ENCODE measurements around the gene TMC8.

Gene TMC8

DNA sequence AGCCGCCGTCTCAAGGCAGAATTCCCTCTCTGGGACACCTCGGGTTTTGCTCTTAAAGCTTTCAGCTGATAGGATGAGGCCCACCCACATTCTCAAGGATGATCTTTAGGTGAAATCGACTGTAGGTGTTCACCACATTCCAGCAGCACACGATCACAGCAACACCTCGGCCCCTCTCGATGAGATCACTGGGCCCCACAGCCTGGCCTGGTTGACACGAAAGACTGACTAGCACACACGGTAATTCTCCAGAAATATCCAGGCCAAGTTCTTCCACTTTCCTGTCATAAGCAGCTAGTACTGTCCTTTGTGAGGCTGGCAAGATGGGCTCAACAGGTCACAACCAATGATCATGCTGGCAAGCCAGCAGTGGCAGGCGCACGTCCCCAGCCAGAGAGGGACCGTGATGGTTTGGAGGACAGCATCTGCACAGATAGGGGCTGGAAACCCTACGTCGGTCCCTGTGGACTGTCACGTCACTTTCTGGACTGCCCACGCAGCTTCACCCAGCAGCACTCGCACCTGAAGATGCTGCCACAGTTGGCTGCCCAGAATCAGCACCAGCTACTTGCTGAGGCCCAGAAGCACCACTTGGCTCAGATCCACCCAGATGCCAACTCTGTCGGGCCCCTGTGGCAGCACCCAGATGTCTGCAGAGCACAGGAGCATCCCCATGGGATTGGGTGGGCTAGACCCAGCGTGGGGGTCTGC, 19.4 kb upstream of the TMC8 start:
- no peak overlapping the region for H2AFZ ChIP-seq (ENCODE audit: low read length)
- no peak overlapping the region for H3K4me3 ChIP-seq (ENCODE audit: low read depth, low read length, poor library complexity, severe bottlenecking)
- no peaks in the 10 kb centered on the region for H3K9me2 ChIP-seq (ENCODE audit: low read depth, low read length)
- no peaks in the 10 kb centered on the region for H4K20me1 ChIP-seq (ENCODE audit: insufficient read depth, low read length)
- no peak overlapping the region for H3K27ac ChIP-seq (ENCODE audit: low read depth, low read length, poor library complexity, severe bottlenecking)
- no peaks in the 10 kb centered on the region for H3K9me3 ChIP-seq (ENCODE audit: low read length)
- no peak overlapping the region for H3K9ac ChIP-seq (ENCODE audit: low read length)
- TF ChIP-seq, protein P1, sequence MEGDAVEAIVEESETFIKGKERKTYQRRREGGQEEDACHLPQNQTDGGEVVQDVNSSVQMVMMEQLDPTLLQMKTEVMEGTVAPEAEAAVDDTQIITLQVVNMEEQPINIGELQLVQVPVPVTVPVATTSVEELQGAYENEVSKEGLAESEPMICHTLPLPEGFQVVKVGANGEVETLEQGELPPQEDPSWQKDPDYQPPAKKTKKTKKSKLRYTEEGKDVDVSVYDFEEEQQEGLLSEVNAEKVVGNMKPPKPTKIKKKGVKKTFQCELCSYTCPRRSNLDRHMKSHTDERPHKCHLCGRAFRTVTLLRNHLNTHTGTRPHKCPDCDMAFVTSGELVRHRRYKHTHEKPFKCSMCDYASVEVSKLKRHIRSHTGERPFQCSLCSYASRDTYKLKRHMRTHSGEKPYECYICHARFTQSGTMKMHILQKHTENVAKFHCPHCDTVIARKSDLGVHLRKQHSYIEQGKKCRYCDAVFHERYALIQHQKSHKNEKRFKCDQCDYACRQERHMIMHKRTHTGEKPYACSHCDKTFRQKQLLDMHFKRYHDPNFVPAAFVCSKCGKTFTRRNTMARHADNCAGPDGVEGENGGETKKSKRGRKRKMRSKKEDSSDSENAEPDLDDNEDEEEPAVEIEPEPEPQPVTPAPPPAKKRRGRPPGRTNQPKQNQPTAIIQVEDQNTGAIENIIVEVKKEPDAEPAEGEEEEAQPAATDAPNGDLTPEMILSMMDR (IDR thresholded peaks at IDR 0.05; ENCODE audit: low read length): no peak
- no peak for TF ChIP-seq EZH2 (IDR thresholded peaks at IDR 0.05; ENCODE audit: borderline replicate concordance, low read length)
- no peaks in the 10 kb centered on the region for H3K79me2 ChIP-seq (ENCODE audit: insufficient read depth, low read length)
- H3K27me3 ChIP-seq (ENCODE audit: insufficient read depth, low read length): no peaks in the 10 kb centered on the region
- no peak overlapping the region for H3K4me2 ChIP-seq (ENCODE audit: low read length)
- peaks cover 34% of the 10 kb centered on the region for H3K36me3 ChIP-seq (ENCODE audit: insufficient read depth, low read length)
- H3F3A ChIP-seq (ENCODE audit: insufficient read depth, low read length): no peaks in the 10 kb centered on the region
- no peaks in the 10 kb centered on the region for H3K4me1 ChIP-seq (ENCODE audit: insufficient read depth, low read length, severe bottlenecking)

DNA sequence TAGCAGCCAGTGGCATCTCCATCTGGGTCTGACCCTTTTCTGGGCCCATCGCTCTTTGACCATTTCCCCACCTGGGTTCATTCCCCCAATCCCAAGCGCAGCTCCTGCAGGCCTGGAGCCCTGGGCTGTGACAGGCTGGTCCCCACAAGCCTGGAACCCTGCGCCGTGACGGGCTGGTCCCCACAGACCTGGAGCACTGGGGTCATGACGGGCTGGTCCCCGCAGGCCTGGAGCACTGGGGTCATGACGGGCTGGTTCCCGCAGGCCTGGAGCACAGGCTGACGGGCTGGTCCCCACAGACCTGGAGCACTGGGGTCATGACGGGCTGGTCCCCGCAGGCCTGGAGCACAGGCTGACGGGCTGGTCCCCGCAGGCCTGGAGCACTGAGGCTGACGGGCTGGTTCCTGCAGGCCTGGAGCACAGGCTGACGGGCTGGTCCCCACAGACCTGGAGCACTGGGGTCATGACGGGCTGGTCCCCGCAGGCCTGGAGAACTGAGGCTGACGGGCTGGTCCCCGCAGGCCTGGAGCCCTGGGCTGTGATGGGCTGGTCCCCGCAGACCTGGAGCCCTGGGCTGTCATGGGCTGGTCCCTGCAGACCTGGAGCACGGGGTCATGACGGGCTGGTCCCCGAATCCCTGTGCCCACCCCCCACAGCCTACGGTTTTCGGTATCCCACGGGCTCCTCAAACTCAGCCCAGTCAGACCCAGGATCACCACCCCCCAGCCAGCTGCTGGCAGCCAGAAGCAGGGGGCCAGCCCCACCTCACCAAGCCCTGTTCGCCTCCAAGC, 18.6 kb upstream of the TMC8 start:
- Histone ChIP-seq H4K20me1 (ENCODE audit: insufficient read depth, low read length) (no peaks in the 10 kb centered on the region), H3K27me3 (ENCODE audit: insufficient read depth, low read length) (no peaks in the 10 kb centered on the region), H3K79me2 (ENCODE audit: insufficient read depth, low read length) (no peaks in the 10 kb centered on the region), H3F3A (ENCODE audit: insufficient read depth, low read length) (no peaks in the 10 kb centered on the region), H3K4me2 (ENCODE audit: low read length) (no peak overlapping the region), H3K4me1 (ENCODE audit: insufficient read depth, low read length, severe bottlenecking) (peaks cover 1% of the 10 kb centered on the region), H3K9me3 (ENCODE audit: low read length) (no peaks in the 10 kb centered on the region), H2AFZ (ENCODE audit: low read length) (no peak overlapping the region), H3K27ac (ENCODE audit: low read depth, low read length, poor library complexity, severe bottlenecking) (no peak overlapping the region), H3K9me2 (ENCODE audit: low read depth, low read length) (no peaks in the 10 kb centered on the region), H3K4me3 (ENCODE audit: low read depth, low read length, poor library complexity, severe bottlenecking) (no peak overlapping the region), H3K36me3 (ENCODE audit: insufficient read depth, low read length) (peaks cover 37% of the 10 kb centered on the region), H3K9ac (ENCODE audit: low read length) (no peak overlapping the region)
- no peak for TF ChIP-seq EZH2 (IDR thresholded peaks at IDR 0.05; ENCODE audit: borderline replicate concordance, low read length)
- TF ChIP-seq, protein P1 (IDR thresholded peaks at IDR 0.05; ENCODE audit: low read length): no peak

DNA sequence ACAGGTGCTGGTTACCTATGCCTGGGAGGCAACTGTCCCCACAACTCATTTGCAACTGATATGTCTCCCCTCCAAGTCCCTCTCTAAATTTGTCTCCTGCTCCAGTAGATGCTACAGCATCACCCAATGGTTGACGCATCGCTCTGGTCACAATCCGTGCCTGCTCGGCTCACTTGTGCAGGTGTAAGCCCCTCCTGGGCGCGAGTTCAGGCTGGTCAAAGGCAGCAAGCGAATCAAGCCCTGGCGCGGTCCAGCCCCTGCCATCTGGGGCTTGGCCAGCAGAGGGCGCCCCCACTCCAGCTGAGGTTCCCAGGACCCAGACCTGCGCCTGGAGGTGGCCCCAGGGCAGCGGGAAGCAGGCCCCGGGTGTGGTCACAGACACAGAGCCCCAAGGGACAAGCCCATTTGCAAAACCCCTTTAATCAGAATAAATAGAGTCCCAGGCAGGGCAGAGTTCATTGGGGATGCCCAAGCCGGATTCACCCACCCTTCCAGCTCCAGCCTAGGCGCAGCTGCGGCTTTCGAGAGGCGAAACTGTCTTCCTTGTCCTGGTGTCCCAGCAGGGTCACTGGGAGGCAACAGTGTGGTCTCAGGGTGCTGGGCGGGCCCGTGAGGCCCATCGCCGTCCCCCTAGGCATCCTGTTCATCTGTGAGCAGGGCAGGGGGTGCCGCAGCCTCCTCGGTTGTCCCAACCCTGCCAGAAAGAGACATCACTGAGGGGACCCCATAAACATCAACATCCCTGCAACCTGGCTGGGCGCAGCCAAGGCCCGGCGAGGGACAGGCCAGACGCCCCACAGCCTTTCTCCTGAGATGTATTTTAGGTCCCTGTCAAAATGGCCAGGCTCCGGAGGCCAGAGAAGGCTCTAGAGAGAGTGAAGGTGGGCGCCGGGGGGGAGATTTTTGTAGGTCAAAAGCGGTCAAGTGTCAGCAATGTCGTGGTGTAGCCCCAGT, 17.8 kb upstream of the TMC8 start:
- peaks cover 10% of the 10 kb centered on the region for H3K4me1 ChIP-seq (ENCODE audit: insufficient read depth, low read length, severe bottlenecking)
- no peaks in the 10 kb centered on the region for H3K9me2 ChIP-seq (ENCODE audit: low read depth, low read length)
- no peaks in the 10 kb centered on the region for H3K27me3 ChIP-seq (ENCODE audit: insufficient read depth, low read length)
- no peak overlapping the region for H3K9ac ChIP-seq (ENCODE audit: low read length)
- H3K36me3 ChIP-seq (ENCODE audit: insufficient read depth, low read length): peaks cover 40% of the 10 kb centered on the region
- H3K4me3 ChIP-seq (ENCODE audit: low read depth, low read length, poor library complexity, severe bottlenecking): no peak overlapping the region
- H2AFZ ChIP-seq (ENCODE audit: low read length): no peak overlapping the region
- TF ChIP-seq EZH2 (IDR thresholded peaks at IDR 0.05; ENCODE audit: borderline replicate concordance, low read length): no peak
- TF ChIP-seq, protein P1 (IDR thresholded peaks at IDR 0.05; ENCODE audit: low read length): peak; percentile 98
- H3K27ac ChIP-seq (ENCODE audit: low read depth, low read length, poor library complexity, severe bottlenecking): no peak overlapping the region
- no peaks in the 10 kb centered on the region for H3K79me2 ChIP-seq (ENCODE audit: insufficient read depth, low read length)
- no peaks in the 10 kb centered on the region for H3K9me3 ChIP-seq (ENCODE audit: low read length)
- H3K4me2 ChIP-seq (ENCODE audit: low read length): no peak overlapping the region
- H4K20me1 ChIP-seq (ENCODE audit: insufficient read depth, low read length): no peaks in the 10 kb centered on the region
- H3F3A ChIP-seq (ENCODE audit: insufficient read depth, low read length): no peaks in the 10 kb centered on the region

Measured in OCI-LY1 (cell line).